GM23248 (cell line): ENCODE data around the gene FAM114A1.

Source experiments
- EZH2 ChIP-seq: fragments of 200-600 bp; sonication (generic); IDR thresholded peaks from 2 replicates; pipeline ENCODE4 v1.6.1; 2018; ENCODE audit warnings: antibody characterized with exemption, mild to moderate bottlenecking; ENCODE audit not compliant: insufficient read depth, poor library complexity, severe bottlenecking
- EZH2phosphoT487 ChIP-seq: fragments of 200-600 bp; sonication (generic); IDR thresholded peaks from 2 replicates; pipeline ENCODE4 v1.6.1; 2018; ENCODE audit warnings: antibody characterized with exemption, moderate library complexity, mild to moderate bottlenecking, low read depth; ENCODE audit not compliant: insufficient read depth

GRCh38 chr4:38856046-38856445, 11.6 kb upstream of the FAM114A1 start:
- TF ChIP-seq EZH2 (no peak), EZH2phosphoT487 (no peak)
